Activated T-helper 1 cell treated with Interleukin-2 at 50 U/mL for 16 hours (primary cell): ENCODE data around the gene PRLR.

ENCODE experiments used
- DNase-seq: peaks from one replicate; pipeline ENCODE4 v3.0.0-alpha.2; 2020; ENCODE audit warnings: low read depth

The PRLR gene

GRCh38 chr5:35233601-35234000, 3.3 kb upstream of the PRLR start:
- no peak for DNase-seq

- DNase-seq = no peak
These were observed 2.8 kb upstream of the PRLR start for GRCh38 chr5:35233121-35233520.

- no peak for DNase-seq
These were observed 1.8 kb upstream of the PRLR start for GRCh38 chr5:35232124-35232523.

- DNase-seq = no peak
These were observed 930 bp downstream of the PRLR start for GRCh38 chr5:35229076-35230037.

GRCh38 chr5:35228310-35228709, 2.0 kb downstream of the PRLR start:
- DNase-seq = no peak

GRCh38 chr5:35227720-35228119, 2.6 kb downstream of the PRLR start:
- no peak for DNase-seq

- no peak for DNase-seq
These were observed 6.4 kb downstream of the PRLR start for GRCh38 chr5:35223787-35224395.

GRCh38 chr5:35220967-35221366, 9.3 kb downstream of the PRLR start:
- no peak for DNase-seq

- no peak for DNase-seq
These were observed 11.3 kb downstream of the PRLR start for GRCh38 chr5:35218981-35219380.

GRCh38 chr5:35214051-35214450, 16.2 kb downstream of the PRLR start:
- DNase-seq = no peak

- no peak for DNase-seq
These were observed 16.7 kb downstream of the PRLR start for GRCh38 chr5:35213608-35214007.

GRCh38 chr5:35212122-35212982, 17.9 kb downstream of the PRLR start:
- no peak for DNase-seq

GRCh38 chr5:35209862-35210261, 20.4 kb downstream of the PRLR start:
- no peak for DNase-seq

- no peak for DNase-seq
These were observed 24.7 kb downstream of the PRLR start for GRCh38 chr5:35205606-35206005.

- no peak for DNase-seq
These were observed 25.1 kb downstream of the PRLR start for GRCh38 chr5:35205186-35205585.

GRCh38 chr5:35203403-35203802, 26.9 kb downstream of the PRLR start:
- no peak for DNase-seq

- no peak for DNase-seq
These were observed 27.8 kb downstream of the PRLR start for GRCh38 chr5:35202319-35203111.

GRCh38 chr5:35201291-35201690, 29.0 kb downstream of the PRLR start:
- no peak for DNase-seq

- DNase-seq = no peak
These were observed 30.4 kb downstream of the PRLR start for GRCh38 chr5:35199886-35200285.

GRCh38 chr5:35198686-35199085, 31.6 kb downstream of the PRLR start:
- no peak for DNase-seq

- DNase-seq = no peak
These were observed 32.2 kb downstream of the PRLR start for GRCh38 chr5:35198075-35198474.

GRCh38 chr5:35197351-35197750, 32.9 kb downstream of the PRLR start:
- DNase-seq = no peak
